ENCODE measurements around the gene GPR89B. TPM values are rescaled to one million over a fixed set of nuclear protein-coding genes. Genes with fewer than 3 reads are reported as not detected.
"Not testable (repeated sequence)": the region's sequence is repeated elsewhere in the genome, so short reads cannot be mapped to it uniquely, and the experiment has no call there.

The GPR89B gene
- total and polyA plus RNA-seq, 9 of the 15 experiments (the other 6 are each of a cell fraction or from before 2014, with no cell fraction given): 9.3 to 39.3 (median 19.6) TPM

DNA sequence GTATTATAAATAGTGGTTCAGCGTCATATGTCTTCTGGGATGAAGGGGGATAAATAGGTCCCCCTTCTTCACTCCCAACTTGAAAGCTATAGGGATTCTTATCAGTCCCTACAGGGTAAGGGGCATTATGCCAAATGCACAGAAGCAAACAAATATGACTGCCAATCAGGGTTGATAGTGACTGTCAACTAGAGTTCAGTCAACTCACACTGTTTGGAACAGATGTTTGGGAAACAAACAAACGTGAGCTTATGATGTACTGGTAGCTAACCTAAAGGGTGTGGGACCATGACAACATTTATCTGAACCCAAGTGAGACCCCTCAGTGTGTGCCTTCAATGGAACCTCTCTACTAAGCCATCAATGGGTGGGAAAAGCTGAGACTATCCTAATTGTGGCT is 67.9 kb downstream of the GPR89B start:
- FAIRE-seq; BruUV-seq (replicated peaks): not testable (repeated sequence)
- 100% methylated on average over 1 of the region's 2 CpGs for WGBS (ENCODE audit: insufficient coverage, low coverage, missing lambda C conversion rate)

DNA sequence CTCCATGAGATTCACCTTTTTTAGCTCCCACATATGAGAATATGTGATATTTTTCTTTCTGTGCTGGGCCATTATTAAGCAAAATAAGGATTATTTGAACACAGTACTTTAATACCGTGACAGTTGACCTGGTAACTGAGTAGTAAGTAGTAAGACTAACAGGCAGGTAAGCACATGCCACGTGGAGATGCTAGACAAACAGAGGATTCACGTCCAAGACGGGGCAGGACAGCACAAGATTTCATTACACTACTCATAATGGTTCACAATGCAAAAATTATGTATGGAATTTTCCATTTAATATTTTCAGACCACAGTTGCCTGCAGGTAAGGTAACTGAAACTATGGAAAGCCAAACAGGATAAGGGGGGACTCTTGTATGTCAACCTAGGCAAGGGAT is 79.5 kb downstream of the GPR89B start:
- H3K9ac ChIP-seq (ENCODE audit: insufficient read depth in 1 of 2, low read depth in 2 of 2, low read length in 2 of 2); H3K9me1 ChIP-seq (ENCODE audit: control insufficient read depth, insufficient read depth, low read length); H2AFZ ChIP-seq (ENCODE audit: low read depth, low read length); intact Hi-C loops (cut with micrococcal nuclease); ATAC-seq; BruUV-seq (replicated peaks); H4K20me1 ChIP-seq (replicated peaks; ENCODE audit: control insufficient read depth, insufficient read depth, low read length); H3K4me3 ChIP-seq; H3K27ac ChIP-seq (ENCODE audit: extremely low read depth, low read depth, low read length); H3K36me3 ChIP-seq (ENCODE audit: control insufficient read depth, insufficient read depth, low read length); POLR2A ChIA-PET; CTCF ChIA-PET (ENCODE audit: low intra/inter-chr PET ratio); in situ Hi-C loops (cut with MboI); H3K9me3 ChIP-seq (replicated peaks; ENCODE audit: control insufficient read depth, insufficient read depth, low read depth, low read length); FAIRE-seq; H3K4me1 ChIP-seq (replicated peaks in 1 of 2; ENCODE audit: control insufficient read depth in 2 of 2, insufficient read depth in 2 of 2, low read length in 2 of 2); H3K27me3 ChIP-seq (ENCODE audit: control insufficient read depth in 2 of 2, insufficient read depth in 2 of 2, low read length in 2 of 2); H3K4me2 ChIP-seq (ENCODE audit: insufficient read depth, low read length); DNase-seq (ENCODE audit: extremely low read depth in 1 of 4, low spot score in 3 of 4); H3K79me2 ChIP-seq (ENCODE audit: control insufficient read depth, insufficient read depth, low read length): not testable (repeated sequence)
- WGBS (ENCODE audit: insufficient coverage, low coverage, missing lambda C conversion rate): no CpG with 5 or more reads among the region's 4 CpGs

More for the DNA sequence above, 67.9 kb downstream of the GPR89B start:
- CTCF ChIA-PET (ENCODE audit: low intra/inter-chr PET ratio); H3K9me1 ChIP-seq (ENCODE audit: control insufficient read depth, insufficient read depth, low read length); H3K36me3 ChIP-seq (ENCODE audit: control insufficient read depth, insufficient read depth, low read length); in situ Hi-C loops (cut with MboI); H3K27ac ChIP-seq (ENCODE audit: extremely low read depth, low read depth, low read length); DNase-seq (ENCODE audit: extremely low read depth in 1 of 4, low spot score in 3 of 4); H2AFZ ChIP-seq (ENCODE audit: low read depth, low read length); H3K9ac ChIP-seq (ENCODE audit: insufficient read depth in 1 of 2, low read depth in 2 of 2, low read length in 2 of 2); H3K4me3 ChIP-seq; H3K27me3 ChIP-seq (ENCODE audit: control insufficient read depth in 2 of 2, insufficient read depth in 2 of 2, low read length in 2 of 2); POLR2A ChIA-PET; H3K4me2 ChIP-seq (ENCODE audit: insufficient read depth, low read length); H3K79me2 ChIP-seq (ENCODE audit: control insufficient read depth, insufficient read depth, low read length); intact Hi-C loops (cut with micrococcal nuclease); H3K9me3 ChIP-seq (replicated peaks; ENCODE audit: control insufficient read depth, insufficient read depth, low read depth, low read length); ATAC-seq; H3K4me1 ChIP-seq (replicated peaks in 1 of 2; ENCODE audit: control insufficient read depth in 2 of 2, insufficient read depth in 2 of 2, low read length in 2 of 2); H4K20me1 ChIP-seq (replicated peaks; ENCODE audit: control insufficient read depth, insufficient read depth, low read length): not testable (repeated sequence)

All from K562 (cell line).